Thymus (tissue), 11 donors: Measurements from ENCODE around the gene WDR74. TPM values are rescaled to one million over a fixed set of nuclear protein-coding genes. Genes with fewer than 3 reads are reported as not detected.

ENCODE experiments used
- DNase-seq, 9 donors: peaks; one replicate each; pipeline ENCODE4 v3.0.0-alpha.2; 2013; ENCODE audit warnings: low spot score in 9 of 9, low read depth in 6 of 9, missing footprints in 1 of 9
- H3K27ac ChIP-seq, 2 donors: one replicate each; pipeline ENCODE4 v1.5.1; 2013; ENCODE audit warnings: control low read depth in 1 of 2, low read depth in 1 of 2, low read length in 1 of 2, mild to moderate bottlenecking in 1 of 2, moderate library complexity in 1 of 2
- H3K27me3 ChIP-seq, 2 donors: one replicate each; pipeline ENCODE4 v1.5.1; 2013; ENCODE audit warnings: low read length in 1 of 2; ENCODE audit not compliant: control insufficient read depth in 2 of 2, insufficient read depth in 1 of 2
- H3K36me3 ChIP-seq, 2 donors: one replicate each; pipeline ENCODE4 v1.5.1; 2013; ENCODE audit warnings: low read length in 1 of 2, mild to moderate bottlenecking in 1 of 2, moderate library complexity in 1 of 2; ENCODE audit not compliant: control insufficient read depth in 2 of 2, insufficient read depth in 2 of 2
- H3K4me1 ChIP-seq, 2 donors: one replicate each; pipeline ENCODE4 v1.5.1; 2013; ENCODE audit warnings: low read length in 2 of 2; ENCODE audit not compliant: control insufficient read depth in 2 of 2, insufficient read depth in 2 of 2
- H3K4me3 ChIP-seq, 2 donors: one replicate each; pipeline ENCODE4 v1.5.1; 2013; ENCODE audit warnings: low read length in 2 of 2, control low read depth in 1 of 2, mild to moderate bottlenecking in 1 of 2
- H3K9me3 ChIP-seq, 2 donors: one replicate each; pipeline ENCODE4 v1.5.1; 2013; ENCODE audit warnings: low read length in 1 of 2, mild to moderate bottlenecking in 1 of 2; ENCODE audit not compliant: control insufficient read depth in 2 of 2, insufficient read depth in 1 of 2
- WGBS: extraction: QIAGEN DNeasy Blood & Tissue Kit; methylation state at CpG from one replicate; pipeline ENCODE4 v1.1.7; 2013; 5-methylcytosine and 5-hydroxymethylcytosine counted together
- polyA plus RNA-seq: library from polyadenylated mRNA; stranded (reverse); fragments of 200-250 nt; gene quantifications from one replicate; pipeline ENCODE4 v1.2.3, GENCODE V29; 2013
- total RNA-seq: library from RNA; stranded (reverse); fragments of 120-200 nt; gene quantifications from one replicate; pipeline ENCODE4 v1.2.4, GENCODE V29; 2013
- donor health status: healthy.

WDR74 gene
- total and polyA plus RNA-seq, 2 donors: 57.2 to 71.2 TPM

DNA sequence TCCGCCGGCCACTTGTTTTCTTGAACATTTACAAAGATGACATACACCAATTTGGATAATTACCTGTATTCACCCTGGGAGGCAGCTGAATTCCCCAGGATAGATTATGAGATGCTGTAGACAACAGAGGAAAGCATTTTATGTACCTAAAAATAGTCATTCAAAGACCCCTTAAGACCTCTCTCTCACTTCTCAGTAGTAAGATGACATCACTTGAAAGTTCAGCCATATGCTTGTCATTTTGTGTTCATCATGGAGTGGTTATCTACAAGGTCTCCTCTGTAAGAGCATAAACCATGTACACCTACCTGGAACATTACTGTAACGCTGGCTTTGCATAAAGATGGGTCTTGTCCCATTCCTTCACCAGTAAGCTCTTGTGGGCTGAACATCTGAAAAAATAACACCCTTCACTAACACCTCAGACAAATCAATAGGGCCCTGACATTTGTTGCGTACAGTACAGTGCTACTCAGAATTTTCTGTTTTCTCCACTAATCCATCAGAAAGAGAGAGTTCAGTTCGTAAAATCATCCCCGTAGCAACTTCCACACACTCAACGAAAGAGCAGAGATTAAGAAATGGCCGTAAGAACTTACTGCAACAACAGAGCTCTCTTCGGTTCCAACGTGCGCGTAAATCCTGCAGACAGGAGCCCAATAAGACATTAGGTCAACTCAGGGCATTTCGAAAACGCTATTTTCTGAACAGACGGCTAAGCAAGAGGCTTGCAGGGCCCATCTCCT, 15.6 kb upstream of the WDR74 start:
- DNase-seq: peak in 4 of 9 donors; percentile 19 to 43 (median 32)
- under 1% methylated on average over 15 of the region's 15 CpGs for WGBS
- Histone ChIP-seq H3K9me3 (no peaks in the 10 kb centered on the region), H3K27ac (peak overlapping the region; percentile 84 to 93), H3K4me3 (peak overlapping the region; percentile 55 to 91), H3K27me3 (no peaks in the 10 kb centered on the region), H3K36me3 (peaks cover 25 to 40% of the 10 kb centered on the region in 2 donors), H3K4me1 (peaks cover 17 to 30% of the 10 kb centered on the region in 2 donors)

DNA sequence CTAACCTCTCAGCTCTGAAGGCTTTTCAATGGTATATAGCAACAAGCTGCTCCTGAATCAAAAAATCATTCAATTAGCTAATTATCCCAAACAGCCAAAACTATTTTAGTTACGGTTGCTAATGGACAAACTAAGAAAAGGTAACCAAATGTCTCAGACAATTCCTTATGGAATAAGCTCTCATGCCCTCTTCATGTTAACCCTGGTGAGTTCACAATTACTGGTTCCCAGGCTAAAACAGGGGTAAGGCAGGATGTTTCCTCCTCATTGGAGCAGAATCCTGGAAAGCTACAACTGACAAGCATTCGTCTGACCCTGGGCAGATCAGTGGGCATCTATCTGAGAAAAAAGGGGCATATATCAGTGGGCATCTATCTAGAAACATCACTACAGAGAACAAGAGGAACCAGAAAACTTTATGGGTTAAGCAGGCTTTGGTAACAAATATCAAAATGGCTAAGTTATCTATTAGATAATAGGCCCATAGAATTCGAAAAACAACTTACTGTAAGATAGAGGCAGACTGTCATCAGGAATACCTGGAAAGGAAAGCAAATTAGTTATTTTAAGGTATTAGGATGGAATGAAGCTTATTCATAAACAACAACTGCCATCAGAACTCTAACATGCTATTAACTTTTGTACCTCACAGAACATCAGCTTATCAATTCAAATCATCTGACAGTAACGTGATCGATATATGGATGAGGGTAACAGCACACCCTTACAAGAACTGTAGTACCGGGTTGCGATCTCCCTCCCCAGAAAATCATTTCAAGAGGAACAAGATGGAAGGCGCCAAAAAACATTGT, 14.8 kb upstream of the WDR74 start:
- DNase-seq: no peak
- Histone ChIP-seq H3K4me1 (peaks cover 17 to 30% of the 10 kb centered on the region in 2 donors), H3K36me3 (peaks cover 27 to 40% of the 10 kb centered on the region in 2 donors), H3K27ac (peak overlapping the region in 1 of 2 donors; percentile 84), H3K27me3 (no peaks in the 10 kb centered on the region), H3K4me3 (peak overlapping the region; percentile 55 to 91), H3K9me3 (no peaks in the 10 kb centered on the region)
- WGBS: 11% methylated on average over 8 of the region's 8 CpGs

DNA sequence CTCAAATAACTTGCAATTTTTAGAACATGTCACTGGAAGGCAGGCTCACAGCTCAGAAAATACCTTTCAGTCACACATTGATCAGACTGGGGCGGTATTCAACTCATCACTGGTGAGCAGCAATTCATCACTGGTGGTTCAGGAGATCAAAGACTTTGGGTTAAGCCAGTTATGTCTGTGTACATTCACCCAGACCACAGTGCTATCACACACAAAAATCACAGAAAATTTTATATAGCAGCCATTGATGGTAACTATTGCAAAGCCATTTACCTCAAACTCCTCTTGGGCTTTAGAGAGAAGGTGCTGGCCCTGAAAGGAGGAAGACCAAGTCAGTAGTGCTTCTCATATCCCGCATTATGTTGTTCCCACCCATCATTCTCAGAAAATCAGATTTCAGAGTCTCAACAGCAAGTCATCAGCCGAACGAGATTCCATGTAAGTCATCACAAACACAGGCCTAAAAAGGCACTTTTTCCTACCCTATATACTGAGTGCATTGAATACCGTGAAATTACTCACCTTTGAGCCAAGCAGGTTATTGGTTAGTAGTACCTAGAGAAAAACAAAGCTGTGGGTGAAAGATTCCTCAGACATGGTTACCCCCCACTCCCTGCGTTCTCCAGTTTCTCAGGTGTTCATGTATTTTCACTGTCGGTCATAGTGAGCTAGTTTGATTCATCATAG, 14.0 kb upstream of the WDR74 start:
- 65% methylated on average over 7 of the region's 7 CpGs for WGBS
- no peaks in the 10 kb centered on the region for H3K9me3 ChIP-seq
- peaks cover 27 to 40% of the 10 kb centered on the region in 2 donors for H3K36me3 ChIP-seq
- DNase-seq: no peak
- H3K27me3 ChIP-seq: no peaks in the 10 kb centered on the region
- peak overlapping the region; percentile 55 to 91 for H3K4me3 ChIP-seq
- H3K4me1 ChIP-seq: peaks cover 17 to 30% of the 10 kb centered on the region in 2 donors
- H3K27ac ChIP-seq: peak overlapping the region in 1 of 2 donors; percentile 84

DNA sequence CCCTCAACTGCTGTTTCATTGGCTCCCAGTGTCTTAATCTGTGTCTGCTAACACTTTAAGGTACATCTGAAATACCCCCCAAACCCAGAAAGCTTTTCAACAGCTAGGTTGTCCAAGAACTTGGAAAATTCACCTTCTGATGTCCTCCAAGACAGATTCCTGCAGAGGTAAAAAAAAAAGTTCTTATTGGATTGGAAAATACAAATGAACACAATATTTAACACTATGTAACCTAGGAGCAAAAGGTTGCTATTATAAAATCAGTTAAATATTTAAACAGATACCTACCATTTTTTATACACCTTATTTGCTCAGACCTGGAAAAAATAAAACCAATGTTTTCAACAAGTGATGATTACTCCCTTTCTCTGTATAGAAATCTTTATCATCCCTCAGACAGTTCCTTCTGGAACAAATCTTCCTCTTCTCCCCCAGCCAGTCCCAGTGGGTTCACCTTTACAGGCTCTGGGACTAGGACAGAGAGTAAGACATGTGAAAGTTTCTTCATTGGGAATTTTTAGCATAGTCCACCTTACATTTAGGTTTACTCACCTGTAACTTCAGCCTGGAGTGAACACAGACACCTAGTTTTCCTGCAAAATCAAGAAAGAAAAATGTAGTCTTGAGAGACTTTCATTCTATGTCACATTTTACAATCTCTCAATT, 13.3 kb upstream of the WDR74 start:
- no peak for DNase-seq
- Histone ChIP-seq H3K27me3 (no peaks in the 10 kb centered on the region), H3K27ac (peak overlapping the region in 1 of 2 donors; percentile 41), H3K4me1 (peaks cover 16 to 27% of the 10 kb centered on the region in 2 donors), H3K4me3 (peak overlapping the region in 1 of 2 donors; percentile 55), H3K36me3 (peaks cover 27 to 40% of the 10 kb centered on the region in 2 donors), H3K9me3 (no peaks in the 10 kb centered on the region)

DNA sequence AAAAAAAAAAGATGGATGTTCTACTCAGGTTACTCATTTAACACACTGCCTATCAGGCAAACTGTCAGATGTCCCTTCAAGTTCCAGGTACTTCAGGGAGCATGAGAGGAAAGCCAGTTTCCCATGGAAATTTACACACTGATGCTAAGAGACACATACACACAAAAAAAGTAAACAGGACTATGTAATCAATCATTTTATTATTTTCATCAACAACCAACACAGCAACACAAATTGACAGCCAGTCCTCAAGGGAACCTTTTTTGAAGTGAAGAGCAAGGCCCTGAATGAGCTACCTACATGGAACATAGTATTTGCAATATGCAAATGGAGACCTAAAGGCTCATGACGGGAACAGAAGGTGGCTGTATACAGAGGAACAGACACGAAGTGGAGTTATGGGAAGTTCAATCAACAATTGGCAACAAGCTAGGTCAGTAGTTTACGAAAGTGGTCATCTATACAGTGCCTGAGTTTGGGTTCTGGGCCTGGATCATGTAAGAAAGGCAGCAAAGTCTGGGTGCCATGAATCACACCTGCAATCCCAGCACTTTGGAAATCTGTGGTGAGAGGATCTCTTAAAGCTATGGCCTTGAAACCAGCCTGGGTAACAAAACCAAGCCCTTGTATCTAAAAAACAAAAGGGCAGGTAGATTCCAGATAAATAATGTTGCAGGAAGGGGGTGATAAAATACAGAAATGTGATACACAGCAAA, 12.6 kb upstream of the WDR74 start:
- H3K27ac ChIP-seq: no peak overlapping the region
- peaks cover 14 to 20% of the 10 kb centered on the region in 2 donors for H3K4me1 ChIP-seq
- no peak for DNase-seq
- H3K36me3 ChIP-seq: peaks cover 27 to 40% of the 10 kb centered on the region in 2 donors
- WGBS: 86% methylated on average over 3 of the region's 3 CpGs
- no peak overlapping the region for H3K4me3 ChIP-seq
- H3K9me3 ChIP-seq: no peaks in the 10 kb centered on the region
- H3K27me3 ChIP-seq: no peaks in the 10 kb centered on the region

DNA sequence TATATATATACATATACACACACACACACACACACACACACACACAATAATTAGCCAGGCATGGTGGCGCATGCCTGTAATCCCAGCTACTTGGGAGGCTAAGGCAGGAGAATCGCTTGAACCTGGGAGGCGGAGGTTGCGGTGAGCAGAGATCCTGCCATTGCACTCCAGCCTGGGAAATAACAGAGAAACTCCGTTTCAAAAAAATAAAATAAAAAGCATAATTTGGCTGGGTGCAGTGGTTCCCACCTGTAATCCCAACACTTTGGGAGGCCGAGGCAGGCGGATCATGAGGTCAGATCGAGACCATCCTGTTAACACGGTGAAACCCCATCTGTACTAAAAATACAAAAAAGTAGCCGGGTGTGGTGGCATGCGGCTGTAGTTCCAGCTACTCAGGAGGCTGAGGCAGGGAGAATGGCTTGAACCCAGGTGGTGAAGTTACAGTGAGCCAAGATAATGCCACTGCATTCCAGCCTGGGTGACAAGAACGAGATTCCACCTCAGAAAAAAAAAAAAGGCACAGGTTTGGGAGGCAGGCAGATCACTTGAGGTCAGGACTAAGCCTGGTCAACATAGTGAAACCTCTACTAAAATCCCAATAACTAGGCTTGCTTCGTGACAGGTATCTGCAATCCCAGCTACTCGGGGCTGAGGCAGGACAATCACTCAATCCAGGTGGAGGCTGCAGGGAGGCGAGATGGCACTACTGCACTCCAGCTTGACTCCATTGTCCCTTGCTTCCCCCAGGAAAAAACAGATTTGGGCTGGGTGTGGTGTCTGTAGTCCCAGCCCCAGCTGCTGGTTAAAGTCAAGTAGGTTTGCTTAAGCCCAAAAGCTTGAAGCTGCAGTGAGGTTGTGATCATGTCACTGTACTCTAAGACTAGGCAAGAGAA, 11.8 kb upstream of the WDR74 start:
- 87% methylated on average over 15 of the region's 15 CpGs for WGBS
- peaks cover 11 to 13% of the 10 kb centered on the region in 2 donors for H3K4me1 ChIP-seq
- DNase-seq: no peak

DNA sequence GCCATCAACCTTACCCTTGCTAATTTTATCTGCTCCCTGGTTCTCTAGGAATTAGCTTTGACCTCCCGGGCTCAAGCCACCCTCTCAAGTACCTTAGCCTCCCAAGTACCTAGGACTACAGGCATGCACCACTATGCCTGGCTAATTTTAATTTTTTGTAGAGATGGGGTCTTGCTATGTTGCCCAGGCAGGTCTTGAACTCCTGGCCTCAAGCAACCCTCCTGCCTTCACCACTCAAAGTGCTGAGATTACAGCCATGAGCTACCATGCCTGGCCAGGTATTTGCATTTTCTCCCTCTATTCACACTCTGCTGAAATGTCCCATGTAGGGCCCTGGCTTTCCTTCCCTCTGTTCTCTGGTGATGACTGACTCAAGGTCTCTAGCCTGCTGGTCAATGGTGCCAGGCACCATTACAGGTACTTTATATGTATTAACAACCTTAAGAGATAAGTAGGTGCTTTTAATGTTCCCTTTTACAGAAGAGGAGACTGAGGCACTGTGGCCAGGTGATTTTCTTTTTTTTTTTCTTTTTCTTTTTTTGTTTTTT, 8.5 kb upstream of the WDR74 start:
- WGBS: 98% methylated on average over 1 of the region's 1 CpG
- peaks cover 0 to 2% of the 10 kb centered on the region in 2 donors for H3K4me1 ChIP-seq

More for the DNA sequence above, 11.8 kb upstream of the WDR74 start:
- no peak overlapping the region for H3K4me3 ChIP-seq
- no peaks in the 10 kb centered on the region for H3K9me3 ChIP-seq
- H3K27ac ChIP-seq: peak overlapping the region; percentile 14 to 62
- H3K27me3 ChIP-seq: no peaks in the 10 kb centered on the region
- H3K36me3 ChIP-seq: peaks cover 27 to 40% of the 10 kb centered on the region in 2 donors

More for the DNA sequence above, 8.5 kb upstream of the WDR74 start:
- Histone ChIP-seq H3K9me3 (no peaks in the 10 kb centered on the region), H3K27ac (no peak overlapping the region), H3K36me3 (peaks cover 18% of the 10 kb centered on the region in 2 donors), H3K27me3 (no peaks in the 10 kb centered on the region), H3K4me3 (no peak overlapping the region)
- DNase-seq: no peak
